ENCODE data around the gene TALDO1.

DNA sequence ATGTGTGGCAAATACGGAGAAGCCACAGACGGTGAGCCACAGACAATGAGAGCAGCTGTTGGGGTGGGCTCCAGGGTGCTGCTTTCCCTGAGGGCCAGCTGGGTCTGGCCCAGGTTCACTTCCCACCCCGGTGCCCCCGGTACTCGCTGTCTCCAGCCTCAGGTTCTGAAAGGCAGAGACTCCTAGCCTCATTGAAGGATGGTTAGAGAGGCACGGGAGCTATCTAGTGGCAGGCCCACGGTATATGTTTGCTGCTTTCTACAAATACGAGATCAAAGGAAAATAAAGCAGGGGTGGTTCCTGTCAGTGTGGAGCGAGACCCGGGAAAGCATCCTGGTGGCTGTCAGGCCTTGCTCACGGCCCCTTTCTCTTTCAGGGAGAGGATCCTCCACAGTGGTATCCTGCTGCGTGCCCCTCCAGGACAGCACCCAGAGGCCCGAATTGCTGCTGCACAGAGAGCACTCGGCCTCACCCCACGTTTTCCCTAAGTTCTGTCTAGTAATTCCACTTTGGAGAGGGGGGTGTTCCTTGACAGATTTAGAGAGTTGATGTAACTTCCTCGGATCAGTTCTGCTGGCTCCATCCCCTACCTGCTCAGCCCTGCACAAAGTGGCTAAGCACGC, 48.7 kb upstream of the TALDO1 start:
- TF ChIP-seq FOXM1 (IDR thresholded peaks at IDR 0.05; ENCODE audit: borderline replicate concordance) (no peak), CTBP1 (IDR thresholded peaks at IDR 0.05; ENCODE audit: borderline replicate concordance) (no peak), SP1 (IDR thresholded peaks at IDR 0.05) (no peak), FOXK2 (IDR thresholded peaks at IDR 0.05) (no peak), SUZ12 (IDR thresholded peaks at IDR 0.05) (no peak), ZNF384 (IDR thresholded peaks at IDR 0.05) (no peak), ARNT (IDR thresholded peaks at IDR 0.05) (no peak)
- TF ChIP-seq, protein P1, sequence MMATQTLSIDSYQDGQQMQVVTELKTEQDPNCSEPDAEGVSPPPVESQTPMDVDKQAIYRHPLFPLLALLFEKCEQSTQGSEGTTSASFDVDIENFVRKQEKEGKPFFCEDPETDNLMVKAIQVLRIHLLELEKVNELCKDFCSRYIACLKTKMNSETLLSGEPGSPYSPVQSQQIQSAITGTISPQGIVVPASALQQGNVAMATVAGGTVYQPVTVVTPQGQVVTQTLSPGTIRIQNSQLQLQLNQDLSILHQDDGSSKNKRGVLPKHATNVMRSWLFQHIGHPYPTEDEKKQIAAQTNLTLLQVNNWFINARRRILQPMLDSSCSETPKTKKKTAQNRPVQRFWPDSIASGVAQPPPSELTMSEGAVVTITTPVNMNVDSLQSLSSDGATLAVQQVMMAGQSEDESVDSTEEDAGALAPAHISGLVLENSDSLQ (IDR thresholded peaks at IDR 0.05) = no peak
